Measurements from ENCODE around the gene MYOZ2.

Gene MYOZ2

DNA sequence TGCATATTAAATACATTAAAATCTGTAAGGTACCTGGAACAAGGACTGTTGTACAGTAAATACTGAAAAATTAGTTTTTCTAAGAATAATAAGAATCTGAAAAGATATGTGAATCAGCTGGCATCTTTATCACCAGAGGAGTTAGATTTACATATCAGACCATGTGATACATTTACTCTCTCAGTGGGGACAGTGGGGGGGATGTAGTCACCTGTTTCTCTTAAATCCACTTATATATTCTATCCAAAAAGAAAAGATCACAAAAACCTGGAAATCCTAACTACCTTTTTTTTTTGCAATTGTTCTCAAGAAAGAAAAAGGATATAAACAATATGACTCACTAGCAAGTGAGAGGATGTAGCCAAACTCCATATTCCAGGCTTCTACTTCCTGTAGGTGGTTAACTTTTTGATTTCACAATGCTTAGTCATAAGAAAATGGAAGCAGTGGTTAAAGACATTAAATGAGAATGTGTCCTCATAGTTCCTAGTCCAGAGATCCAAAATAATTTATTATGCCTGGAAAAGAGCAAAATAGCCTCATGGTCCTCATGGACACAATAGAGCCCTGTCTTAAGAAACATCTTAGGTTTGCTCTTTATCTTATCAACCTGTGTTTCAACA lies 22.5 kb upstream of the MYOZ2 start:
- H3K4me3 ChIP-seq (ENCODE audit: low read depth, low read length): no peak overlapping the region
- TF ChIP-seq, protein P1, sequence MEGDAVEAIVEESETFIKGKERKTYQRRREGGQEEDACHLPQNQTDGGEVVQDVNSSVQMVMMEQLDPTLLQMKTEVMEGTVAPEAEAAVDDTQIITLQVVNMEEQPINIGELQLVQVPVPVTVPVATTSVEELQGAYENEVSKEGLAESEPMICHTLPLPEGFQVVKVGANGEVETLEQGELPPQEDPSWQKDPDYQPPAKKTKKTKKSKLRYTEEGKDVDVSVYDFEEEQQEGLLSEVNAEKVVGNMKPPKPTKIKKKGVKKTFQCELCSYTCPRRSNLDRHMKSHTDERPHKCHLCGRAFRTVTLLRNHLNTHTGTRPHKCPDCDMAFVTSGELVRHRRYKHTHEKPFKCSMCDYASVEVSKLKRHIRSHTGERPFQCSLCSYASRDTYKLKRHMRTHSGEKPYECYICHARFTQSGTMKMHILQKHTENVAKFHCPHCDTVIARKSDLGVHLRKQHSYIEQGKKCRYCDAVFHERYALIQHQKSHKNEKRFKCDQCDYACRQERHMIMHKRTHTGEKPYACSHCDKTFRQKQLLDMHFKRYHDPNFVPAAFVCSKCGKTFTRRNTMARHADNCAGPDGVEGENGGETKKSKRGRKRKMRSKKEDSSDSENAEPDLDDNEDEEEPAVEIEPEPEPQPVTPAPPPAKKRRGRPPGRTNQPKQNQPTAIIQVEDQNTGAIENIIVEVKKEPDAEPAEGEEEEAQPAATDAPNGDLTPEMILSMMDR (IDR thresholded peaks at IDR 0.05; ENCODE audit: low read depth, low read length): no peak

GRCh38 chr4:119116021-119116420 lies 19.6 kb upstream of the MYOZ2 start:
- H3K4me3 ChIP-seq (ENCODE audit: low read depth, low read length): no peak overlapping the region
- TF ChIP-seq, protein P1 (IDR thresholded peaks at IDR 0.05; ENCODE audit: low read depth, low read length): no peak

GRCh38 chr4:119116925-119117900 lies 18.4 kb upstream of the MYOZ2 start:
- H3K4me3 ChIP-seq (ENCODE audit: low read depth, low read length): no peak overlapping the region
- TF ChIP-seq, protein P1 (IDR thresholded peaks at IDR 0.05; ENCODE audit: low read depth, low read length): no peak

DNA sequence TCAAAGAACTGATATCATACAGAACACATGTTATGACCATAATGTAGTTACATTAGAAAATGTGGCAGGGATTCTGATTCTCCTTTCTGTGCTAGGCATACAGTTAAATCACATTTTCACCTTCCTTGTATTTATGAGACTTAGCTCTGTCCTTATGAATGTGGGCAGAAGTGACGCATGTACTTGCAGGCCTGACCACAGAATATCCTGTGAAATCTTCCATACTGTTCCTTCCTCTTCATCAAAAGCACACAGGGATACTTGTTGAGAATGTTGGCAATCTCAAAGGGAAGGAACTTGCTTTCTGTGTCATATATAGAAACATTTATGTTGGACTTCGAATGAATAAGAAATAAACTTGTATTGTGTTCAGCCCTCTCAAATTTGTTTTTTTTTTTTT lies 17.2 kb upstream of the MYOZ2 start:
- TF ChIP-seq, protein P1 (IDR thresholded peaks at IDR 0.05; ENCODE audit: low read depth, low read length): no peak
- H3K4me3 ChIP-seq (ENCODE audit: low read depth, low read length): no peak overlapping the region

GRCh38 chr4:119124352-119124751 lies 11.3 kb upstream of the MYOZ2 start:
- H3K4me3 ChIP-seq (ENCODE audit: low read depth, low read length): no peak overlapping the region
- TF ChIP-seq, protein P1 (IDR thresholded peaks at IDR 0.05; ENCODE audit: low read depth, low read length): no peak

DNA sequence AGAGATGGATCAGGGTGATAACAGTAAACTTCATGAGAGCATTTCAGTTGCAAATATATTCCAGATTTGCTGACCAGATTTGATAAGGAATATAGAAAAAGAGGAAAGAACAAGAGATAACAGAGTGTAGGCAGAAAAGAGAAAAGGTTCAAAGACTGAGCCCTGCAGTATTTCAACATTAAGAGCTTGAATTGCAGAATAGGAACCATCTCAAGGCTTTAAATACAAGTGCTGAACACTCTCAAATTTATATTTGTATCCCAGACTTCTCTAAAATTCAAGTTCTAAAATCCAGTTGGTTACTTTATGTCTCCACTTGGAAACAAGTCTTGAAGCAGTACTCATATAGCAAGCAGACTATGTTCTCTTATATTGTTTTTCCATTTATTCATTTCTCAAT lies 9.7 kb upstream of the MYOZ2 start:
- TF ChIP-seq, protein P1 (IDR thresholded peaks at IDR 0.05; ENCODE audit: low read depth, low read length): no peak
- H3K4me3 ChIP-seq (ENCODE audit: low read depth, low read length): no peak overlapping the region

DNA sequence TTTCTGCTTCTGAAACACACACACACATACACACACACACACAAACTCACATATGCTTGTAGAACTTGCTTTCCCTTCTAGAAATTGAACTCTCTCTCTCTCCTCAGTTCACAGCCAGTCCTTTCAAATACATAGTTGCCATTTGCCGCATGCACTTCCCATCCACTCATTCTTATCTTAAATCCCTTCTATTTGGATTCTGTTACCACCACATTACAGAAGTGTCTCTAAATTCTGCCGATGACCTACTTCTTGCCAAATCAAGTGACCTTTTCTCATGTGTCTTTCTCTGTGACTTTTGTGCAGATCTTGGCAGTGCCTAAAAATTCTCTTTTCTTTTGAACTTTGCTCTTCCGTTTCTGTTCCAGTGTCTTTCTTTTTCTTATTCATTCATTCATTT lies 7.5 kb upstream of the MYOZ2 start:
- TF ChIP-seq, protein P1 (IDR thresholded peaks at IDR 0.05; ENCODE audit: low read depth, low read length): no peak
- no peak overlapping the region for H3K4me3 ChIP-seq (ENCODE audit: low read depth, low read length)
